NOMO-1 (cell line): ENCODE results near the gene PRAMEF18.
"Not testable (repeated sequence)": the region's sequence is repeated elsewhere in the genome, so short reads cannot be mapped to it uniquely, and the experiment has no call there.

Experiments used
- DNase-seq, 2 experiments: peaks; one replicate each; lab custom pipeline; 2025; ENCODE audit not compliant: unreplicated experiment in 2 of 2; lab: John Stamatoyannopoulos, UW

PRAMEF18 gene

GRCh38 chr1:13225675-13226204, at the start of gene PRAMEF18:
Gene PRAMEF18, minus strand, starts transcription at chr1:13226154. Its CDS starts 48 bp downstream, at chr1:13226106.
- DNase-seq = not testable (repeated sequence)

GRCh38 chr1:13265124-13265523, 39.2 kb upstream of the PRAMEF18 start:
- DNase-seq = not testable (repeated sequence)

- DNase-seq = not testable (repeated sequence)
Observed at GRCh38 chr1:13253898-13254297, 27.9 kb upstream of the PRAMEF18 start, which contains the start of gene PRAMEF5. Gene PRAMEF5, plus strand, starts transcription at chr1:13254198. Its CDS starts 5,071 bp downstream, at chr1:13259269.

- DNase-seq = not testable (repeated sequence)
Observed at GRCh38 chr1:13247122-13247521, 21.2 kb upstream of the PRAMEF18 start.

GRCh38 chr1:13246554-13246871, 20.6 kb upstream of the PRAMEF18 start:
- DNase-seq = not testable (repeated sequence)

GRCh38 chr1:13245841-13246553, 20.0 kb upstream of the PRAMEF18 start:
- DNase-seq = not testable (repeated sequence)

GRCh38 chr1:13243536-13244263, 17.7 kb upstream of the PRAMEF18 start:
- DNase-seq = not testable (repeated sequence)

GRCh38 chr1:13239633-13240032, 13.7 kb upstream of the PRAMEF18 start:
- DNase-seq = not testable (repeated sequence)

- DNase-seq = not testable (repeated sequence)
Observed at GRCh38 chr1:13237572-13237971, 11.6 kb upstream of the PRAMEF18 start.

- DNase-seq = not testable (repeated sequence)
Observed at GRCh38 chr1:13234057-13234456, 8.1 kb upstream of the PRAMEF18 start.

- not testable (repeated sequence) for DNase-seq
Observed at GRCh38 chr1:13232056-13232455, 6.1 kb upstream of the PRAMEF18 start.

- DNase-seq = not testable (repeated sequence)
Observed at GRCh38 chr1:13231061-13231750, 5.3 kb upstream of the PRAMEF18 start.

- not testable (repeated sequence) for DNase-seq
Observed at GRCh38 chr1:13230601-13231000, 4.6 kb upstream of the PRAMEF18 start.

- DNase-seq = not testable (repeated sequence)
Observed at GRCh38 chr1:13230096-13230495, 4.1 kb upstream of the PRAMEF18 start.

GRCh38 chr1:13228343-13228781, 2.4 kb upstream of the PRAMEF18 start:
- DNase-seq = no peak

GRCh38 chr1:13227271-13228055, 1.5 kb upstream of the PRAMEF18 start:
- DNase-seq = not testable (repeated sequence)

GRCh38 chr1:13224480-13225060, 1.4 kb downstream of the PRAMEF18 start:
- no peak for DNase-seq

- not testable (repeated sequence) for DNase-seq
Observed at GRCh38 chr1:13222788-13223187, 3.2 kb downstream of the PRAMEF18 start.

GRCh38 chr1:13219203-13219602, 6.8 kb downstream of the PRAMEF18 start:
- not testable (repeated sequence) for DNase-seq

GRCh38 chr1:13216619-13217018, 9.3 kb downstream of the PRAMEF18 start:
- DNase-seq = not testable (repeated sequence)
